Bronchial epithelial cell (primary cell): ENCODE measurements around the gene FBXO45. TPM values are rescaled to one million over a fixed set of nuclear protein-coding genes. Genes with fewer than 3 reads are reported as not detected.
"Not testable (repeated sequence)": the region's sequence is repeated elsewhere in the genome, so short reads cannot be mapped to it uniquely, and the experiment has no call there.

Experiments
- DNase-seq: peaks from one replicate; pipeline ENCODE4 v3.0.0-alpha.2; 2010; ENCODE audit warnings: low read depth
- FAIRE-seq: peaks from 2 replicates; lab custom pipeline; 2011; peaks lifted over from hg19 to GRCh38; lab: Jason Lieb, UNC
- H3K27me3 ChIP-seq: 2 replicates; pipeline ENCODE4 v1.5.1; 2011; ENCODE audit warnings: low read length; ENCODE audit not compliant: control insufficient read depth, insufficient read depth
- H3K36me3 ChIP-seq: 2 replicates; pipeline ENCODE4 v1.5.1; 2011; ENCODE audit warnings: low read length; ENCODE audit not compliant: control insufficient read depth, insufficient read depth
- H3K4me3 ChIP-seq: 2 replicates; pipeline ENCODE4 v1.5.1; 2011; ENCODE audit warnings: mild to moderate bottlenecking, low read depth, low read length, control low read depth
- CTCF ChIP-seq: IDR thresholded peaks from 2 replicates; pipeline ENCODE4 v1.5.1; 2011; ENCODE audit warnings: mild to moderate bottlenecking, moderate library complexity, low read length, control low read depth, inconsistent platforms; ENCODE audit not compliant: insufficient read depth, severe bottlenecking
- total RNA-seq: library from RNA; depleted of rRNA; stranded (reverse); fragments of >200 nt; gene quantifications from 2 replicates; pipeline ENCODE4 v1.2.1, GENCODE V29; 2014

Gene FBXO45
- total RNA-seq, 1 donor from 2014 or later = 26.6 TPM

DNA sequence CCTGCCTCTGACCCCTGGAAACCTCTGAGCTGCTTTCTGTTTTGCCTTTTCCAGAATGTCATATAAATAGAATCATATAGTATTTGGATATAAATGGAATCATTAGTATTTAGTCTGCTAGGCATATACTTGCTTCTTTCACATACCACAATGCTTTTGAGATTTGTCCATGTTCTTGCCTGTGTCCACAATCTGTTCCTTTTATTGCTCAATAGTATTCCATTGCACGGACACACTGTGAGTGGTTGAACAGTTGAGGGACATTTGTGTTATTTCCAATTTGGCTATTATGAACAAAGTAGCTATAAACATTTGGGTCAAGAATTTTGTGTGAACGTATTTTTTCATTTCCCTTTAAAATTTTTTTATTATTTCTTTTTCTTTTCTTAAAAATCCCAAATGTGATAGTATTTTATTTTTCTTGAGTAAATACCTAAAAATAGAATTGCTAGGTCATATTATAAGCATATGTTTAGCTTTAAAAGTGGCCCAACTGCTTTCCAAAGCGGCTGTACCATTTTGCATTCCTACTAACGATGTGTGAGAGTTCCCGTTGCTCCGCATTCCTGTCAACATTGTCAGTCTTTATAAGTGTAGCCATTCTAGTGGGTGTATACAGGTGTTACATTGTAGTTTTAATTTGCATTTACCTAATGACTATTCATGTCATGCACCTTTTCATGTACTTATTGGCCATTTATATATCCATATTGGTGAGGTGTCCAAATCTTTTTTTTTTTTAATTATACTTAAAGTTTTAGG lies 26.6 kb upstream of the FBXO45 start:
- no peak for TF ChIP-seq CTCF
- no peak overlapping the region for H3K4me3 ChIP-seq
- no peaks in the 10 kb centered on the region for H3K36me3 ChIP-seq
- no peak for FAIRE-seq
- peak; percentile 40 for DNase-seq
- H3K27me3 ChIP-seq = no peaks in the 10 kb centered on the region

DNA sequence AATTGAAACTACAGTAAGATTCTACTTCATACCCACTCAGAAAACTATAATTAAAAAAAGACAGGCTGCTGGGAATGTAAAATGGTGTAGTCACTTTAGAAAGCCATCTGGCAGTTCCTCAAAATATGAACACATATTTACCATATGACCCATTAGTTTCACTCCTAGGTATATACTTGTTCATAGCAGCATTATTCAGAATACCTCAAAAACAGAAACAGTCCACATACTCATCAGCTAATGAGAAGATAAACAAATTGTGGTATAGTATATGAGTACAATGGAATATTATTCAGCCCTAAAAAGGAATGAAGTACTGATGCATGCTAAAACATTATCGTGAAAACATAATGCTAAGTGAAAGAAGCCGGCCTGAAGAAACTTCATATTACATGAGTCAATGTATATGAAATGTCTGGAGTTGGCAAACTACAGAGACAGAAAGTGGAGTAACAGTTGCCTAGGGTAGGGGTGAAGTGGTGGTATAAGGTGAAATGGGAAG lies 23.9 kb upstream of the FBXO45 start:
- DNase-seq = no peak
- no peak for TF ChIP-seq CTCF
- Histone ChIP-seq H3K27me3 (no peaks in the 10 kb centered on the region), H3K36me3 (no peaks in the 10 kb centered on the region), H3K4me3 (no peak overlapping the region)
- no peak for FAIRE-seq

DNA sequence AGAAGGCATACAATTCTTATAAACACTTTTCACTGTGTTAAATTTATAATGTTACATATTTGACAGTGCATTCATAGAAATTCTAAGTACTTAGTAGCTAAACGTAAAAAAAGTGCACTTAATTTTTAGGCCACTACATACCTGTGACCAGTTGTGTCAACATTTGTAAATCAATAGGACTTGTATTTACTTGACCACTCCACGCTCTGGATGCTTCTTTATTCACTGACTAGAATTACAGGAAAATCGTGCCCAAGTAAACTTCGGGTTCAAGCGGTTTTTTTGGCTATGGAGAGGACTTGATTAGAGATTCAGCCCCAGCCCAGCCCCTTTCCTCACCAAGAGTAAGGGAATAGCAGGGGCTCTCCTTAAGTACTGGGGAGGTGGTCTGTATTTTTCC lies 21.9 kb upstream of the FBXO45 start:
- peak; percentile 44 for DNase-seq
- no peaks in the 10 kb centered on the region for H3K36me3 ChIP-seq
- no peak for FAIRE-seq
- TF ChIP-seq CTCF = no peak
- H3K27me3 ChIP-seq = no peaks in the 10 kb centered on the region
- H3K4me3 ChIP-seq = no peak overlapping the region

DNA sequence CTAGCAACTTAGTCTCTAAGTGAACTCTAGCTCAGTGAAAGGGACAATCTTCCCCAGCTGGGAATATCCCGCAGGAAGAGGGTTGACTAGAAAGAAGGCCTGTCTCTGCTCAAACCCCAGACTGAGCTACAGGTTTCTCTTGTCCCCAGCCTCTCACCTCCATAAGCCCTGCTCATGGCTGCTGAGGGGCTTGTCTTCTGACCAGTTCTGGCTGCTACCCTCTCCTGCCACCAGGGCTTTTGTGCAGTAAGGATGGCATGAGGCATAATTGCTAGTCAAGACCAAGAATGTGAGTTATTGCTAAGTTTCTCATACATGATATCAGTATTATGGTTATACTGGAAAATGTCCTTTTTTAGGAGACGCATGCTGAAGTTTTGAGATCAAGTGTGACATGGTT lies 21.4 kb upstream of the FBXO45 start:
- no peaks in the 10 kb centered on the region for H3K36me3 ChIP-seq
- no peak for FAIRE-seq
- TF ChIP-seq CTCF = no peak
- H3K27me3 ChIP-seq = no peaks in the 10 kb centered on the region
- no peak overlapping the region for H3K4me3 ChIP-seq
- DNase-seq = no peak

DNA sequence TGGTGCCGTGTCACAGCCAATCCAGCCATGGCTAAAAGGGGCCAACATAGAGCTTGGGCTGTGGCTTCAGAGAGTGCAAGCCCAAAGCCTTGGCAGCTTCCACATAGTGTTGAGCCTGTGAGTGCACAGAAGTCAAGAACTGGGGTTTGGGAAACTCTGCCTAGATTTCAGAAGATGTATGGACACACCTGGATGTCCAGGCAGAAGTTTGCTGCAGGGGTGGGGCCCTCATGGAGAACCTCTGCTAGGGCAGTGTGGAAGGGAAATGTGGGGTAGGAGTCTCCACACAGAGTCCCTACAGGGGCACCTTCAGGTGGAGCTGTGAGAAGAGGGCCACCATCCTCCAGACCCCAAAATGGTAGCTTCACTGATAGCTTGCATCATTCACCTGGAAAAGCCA lies 19.1 kb upstream of the FBXO45 start:
- H3K36me3 ChIP-seq, H3K27me3 ChIP-seq, DNase-seq, H3K4me3 ChIP-seq, FAIRE-seq: not testable (repeated sequence)

DNA sequence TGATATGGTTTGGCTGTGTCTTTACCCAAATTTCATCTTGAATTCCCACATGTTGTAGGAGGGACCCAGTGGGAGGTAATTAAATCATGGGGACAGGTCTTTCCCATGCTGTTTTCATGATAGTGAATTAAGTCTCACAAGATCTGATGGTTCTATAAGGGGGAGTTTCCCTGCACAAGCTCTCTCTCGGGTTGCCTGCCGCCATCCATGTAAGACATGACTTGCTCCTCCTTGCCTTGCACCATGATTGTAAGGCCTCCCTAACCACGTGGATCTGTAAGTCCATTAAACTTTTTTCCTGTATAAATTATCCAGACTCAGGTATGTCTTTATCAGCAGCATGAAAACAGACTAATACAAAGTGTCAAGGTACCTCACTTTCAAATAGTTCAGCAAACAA lies 18.3 kb upstream of the FBXO45 start:
- H3K4me3 ChIP-seq, DNase-seq, FAIRE-seq, H3K27me3 ChIP-seq, H3K36me3 ChIP-seq: not testable (repeated sequence)

- FAIRE-seq (no peak), DNase-seq (no peak)
- no peak for TF ChIP-seq CTCF
- H3K36me3 ChIP-seq = no peaks in the 10 kb centered on the region
- H3K27me3 ChIP-seq = no peaks in the 10 kb centered on the region
- no peak overlapping the region for H3K4me3 ChIP-seq
Observed at GRCh38 chr3:196552253-196552652, 16.2 kb upstream of the FBXO45 start.
